GM23248 (cell line): ENCODE data around the gene GSPT1.
"Not testable (repeated sequence)": the region's sequence is repeated elsewhere in the genome, so short reads cannot be mapped to it uniquely, and the experiment has no call there.

Experiments used
- EZH2 ChIP-seq: fragments of 200-600 bp; sonication (generic); IDR thresholded peaks from 2 replicates; pipeline ENCODE4 v1.6.1; 2018; ENCODE audit warnings: antibody characterized with exemption, mild to moderate bottlenecking; ENCODE audit not compliant: insufficient read depth, poor library complexity, severe bottlenecking
- EZH2phosphoT487 ChIP-seq: fragments of 200-600 bp; sonication (generic); IDR thresholded peaks from 2 replicates; pipeline ENCODE4 v1.6.1; 2018; ENCODE audit warnings: antibody characterized with exemption, moderate library complexity, mild to moderate bottlenecking, low read depth; ENCODE audit not compliant: insufficient read depth

GRCh38 chr16:11962978-11963377 lies 47.2 kb upstream of the GSPT1 start:
- TF ChIP-seq EZH2, EZH2phosphoT487: not testable (repeated sequence)
